Measurements from ENCODE around the gene GBP3. TPM values are rescaled to one million over a fixed set of nuclear protein-coding genes. Genes with fewer than 3 reads are reported as not detected.
"Not testable (repeated sequence)": the region's sequence is repeated elsewhere in the genome, so short reads cannot be mapped to it uniquely, and the experiment has no call there.

Gene GBP3
- total RNA-seq, 4 donors from 2014 or later = 1.5 to 6.6 (median 2.5) TPM

DNA sequence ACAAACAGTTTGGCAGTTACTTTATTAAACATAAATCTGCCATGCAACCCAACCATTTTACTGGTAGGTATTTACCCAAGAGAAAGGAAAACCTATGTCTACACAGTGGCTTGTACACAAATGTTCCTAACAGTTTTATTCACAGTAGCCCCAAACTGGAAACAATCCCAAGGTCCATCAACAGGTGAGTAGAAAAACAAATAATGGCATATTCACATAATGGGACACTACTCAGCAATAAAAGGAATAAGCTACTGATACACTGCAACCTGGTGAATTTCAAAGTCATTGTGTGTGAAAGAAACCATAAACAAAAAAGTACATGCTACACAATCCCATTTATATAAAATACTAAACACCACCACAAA lies 42.9 kb downstream of the GBP3 start:
- H3K4me1 ChIP-seq = peaks cover 10 to 29% of the 10 kb centered on the region in 2 donors
- peaks cover 0 to 10% of the 10 kb centered on the region in 2 donors for H3K36me3 ChIP-seq
- DNase-seq (no peak), ATAC-seq (no peak)
- intact Hi-C loops (cut with DNase I; ENCODE audit: low total_unique reads) = no loop called here
- H3K27ac ChIP-seq = no peak overlapping the region
- in situ Hi-C loops (cut with MboI; ENCODE audit: low sequenced_read_pairs in 4 of 4) = no loop called here
- no peaks in the 10 kb centered on the region for H3K27me3 ChIP-seq
- TF ChIP-seq, protein P1, sequence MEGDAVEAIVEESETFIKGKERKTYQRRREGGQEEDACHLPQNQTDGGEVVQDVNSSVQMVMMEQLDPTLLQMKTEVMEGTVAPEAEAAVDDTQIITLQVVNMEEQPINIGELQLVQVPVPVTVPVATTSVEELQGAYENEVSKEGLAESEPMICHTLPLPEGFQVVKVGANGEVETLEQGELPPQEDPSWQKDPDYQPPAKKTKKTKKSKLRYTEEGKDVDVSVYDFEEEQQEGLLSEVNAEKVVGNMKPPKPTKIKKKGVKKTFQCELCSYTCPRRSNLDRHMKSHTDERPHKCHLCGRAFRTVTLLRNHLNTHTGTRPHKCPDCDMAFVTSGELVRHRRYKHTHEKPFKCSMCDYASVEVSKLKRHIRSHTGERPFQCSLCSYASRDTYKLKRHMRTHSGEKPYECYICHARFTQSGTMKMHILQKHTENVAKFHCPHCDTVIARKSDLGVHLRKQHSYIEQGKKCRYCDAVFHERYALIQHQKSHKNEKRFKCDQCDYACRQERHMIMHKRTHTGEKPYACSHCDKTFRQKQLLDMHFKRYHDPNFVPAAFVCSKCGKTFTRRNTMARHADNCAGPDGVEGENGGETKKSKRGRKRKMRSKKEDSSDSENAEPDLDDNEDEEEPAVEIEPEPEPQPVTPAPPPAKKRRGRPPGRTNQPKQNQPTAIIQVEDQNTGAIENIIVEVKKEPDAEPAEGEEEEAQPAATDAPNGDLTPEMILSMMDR (IDR thresholded peaks at IDR 0.05 in 4 of 5, conservative IDR thresholded peaks at IDR 0.05 in 1 of 5) = no peak
- no peak for TF ChIP-seq POLR2A (IDR thresholded peaks at IDR 0.05)
- H3K9me3 ChIP-seq = no peaks in the 10 kb centered on the region
- no peak overlapping the region for H3K4me3 ChIP-seq

DNA sequence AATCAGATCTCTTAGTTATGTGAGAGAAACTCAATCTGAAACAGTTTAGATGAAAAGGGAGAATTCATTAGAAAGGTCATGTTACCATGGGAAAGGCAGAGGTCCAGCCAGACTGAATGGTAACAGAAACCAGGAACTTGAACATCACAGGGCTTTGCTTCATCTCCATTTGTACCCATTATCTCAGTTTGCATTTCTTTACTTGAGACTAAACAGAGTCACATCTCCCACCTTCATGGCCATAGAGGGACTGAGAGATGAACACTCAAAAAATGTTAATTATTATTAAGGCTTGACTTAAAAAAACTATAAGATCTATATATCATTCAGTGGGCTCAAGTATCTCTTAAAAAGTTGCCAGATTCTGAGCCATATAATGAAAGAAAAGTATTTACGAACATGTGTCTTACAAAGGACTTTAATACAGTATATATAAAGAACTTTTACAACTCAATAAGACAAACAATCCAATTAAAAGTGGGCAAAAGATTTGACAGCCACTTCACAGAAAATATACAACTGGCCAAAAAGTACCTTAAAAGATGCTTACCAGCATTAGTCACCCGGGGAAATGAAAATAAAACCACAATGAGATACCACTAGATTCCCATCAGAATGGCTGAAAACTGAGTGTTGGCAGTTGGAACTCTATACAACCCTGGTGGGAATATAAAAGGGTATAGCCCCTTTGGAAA lies 43.5 kb downstream of the GBP3 start:
- TF ChIP-seq, protein P1 (IDR thresholded peaks at IDR 0.05 in 4 of 5, conservative IDR thresholded peaks at IDR 0.05 in 1 of 5) = no peak
- TF ChIP-seq POLR2A (IDR thresholded peaks at IDR 0.05) = no peak
- Histone ChIP-seq H3K4me1 (peaks cover 10 to 24% of the 10 kb centered on the region in 2 donors), H3K4me3 (no peak overlapping the region), H3K36me3 (peaks cover 0 to 10% of the 10 kb centered on the region in 2 donors), H3K9me3 (no peaks in the 10 kb centered on the region), H3K27me3 (no peaks in the 10 kb centered on the region), H3K27ac (no peak overlapping the region)
- ATAC-seq = no peak
- in situ Hi-C loops (cut with MboI; ENCODE audit: low sequenced_read_pairs in 4 of 4) = no loop called here
- intact Hi-C loops (cut with DNase I; ENCODE audit: low total_unique reads) = no loop called here
- no peak for DNase-seq

DNA sequence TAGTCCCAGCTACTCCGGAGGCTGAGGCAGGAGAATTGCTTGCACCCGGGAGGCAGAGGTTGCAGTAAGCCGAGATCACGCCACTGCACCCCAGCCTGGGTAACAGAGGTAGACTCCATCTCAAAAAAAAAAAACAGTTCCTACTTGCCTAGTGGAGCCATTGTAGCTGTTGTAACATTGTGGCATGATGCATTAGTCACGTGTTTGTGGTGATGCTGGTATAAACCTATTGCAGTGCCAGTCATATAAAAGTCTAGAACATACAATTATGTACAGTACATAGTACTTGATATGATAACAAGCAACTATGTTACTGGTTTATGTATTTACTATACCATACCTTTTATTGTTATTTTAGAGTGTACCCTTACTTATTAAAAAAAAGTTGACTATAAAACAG lies 46.4 kb downstream of the GBP3 start:
- H3K4me3 ChIP-seq = no peak overlapping the region
- DNase-seq (no peak), ATAC-seq (no peak)
- H3K27ac ChIP-seq = no peak overlapping the region
- in situ Hi-C loops (cut with MboI; ENCODE audit: low sequenced_read_pairs in 4 of 4) = no loop called here
- TF ChIP-seq, protein P1 (IDR thresholded peaks at IDR 0.05 in 4 of 5, conservative IDR thresholded peaks at IDR 0.05 in 1 of 5) = no peak
- no peak for TF ChIP-seq POLR2A (IDR thresholded peaks at IDR 0.05)
- peaks cover 10 to 17% of the 10 kb centered on the region in 2 donors for H3K4me1 ChIP-seq
- no peaks in the 10 kb centered on the region for H3K9me3 ChIP-seq
- no peaks in the 10 kb centered on the region for H3K27me3 ChIP-seq
- intact Hi-C loops (cut with DNase I; ENCODE audit: low total_unique reads) = no loop called here
- no peaks in the 10 kb centered on the region for H3K36me3 ChIP-seq

DNA sequence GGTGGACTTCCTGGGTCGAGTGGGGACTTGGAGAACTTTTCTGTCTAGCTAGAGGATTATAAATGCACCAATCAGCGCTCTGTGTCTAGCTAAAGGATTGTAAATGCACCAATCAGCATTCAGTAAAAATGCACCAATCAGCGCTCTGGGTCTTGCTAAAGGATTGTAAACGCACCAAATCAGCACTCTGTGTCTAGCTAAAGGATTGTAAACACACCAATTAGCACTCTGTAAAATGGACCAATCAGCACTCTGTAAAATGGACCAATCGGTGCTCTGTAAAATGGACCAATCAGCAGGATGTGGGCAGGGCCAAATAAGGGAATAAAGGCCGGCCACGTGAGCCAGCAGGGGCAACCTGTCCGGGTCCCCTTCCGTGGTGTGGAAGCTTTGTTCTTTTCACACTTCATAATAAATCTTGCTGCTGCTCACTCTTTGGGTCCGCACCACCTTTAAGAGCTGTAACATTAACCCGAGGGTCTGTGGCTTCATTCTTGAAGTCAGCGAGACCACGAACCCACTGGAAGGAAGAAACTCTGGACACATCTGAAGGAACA lies 48.0 kb downstream of the GBP3 start:
- H3K4me1 ChIP-seq; ATAC-seq; DNase-seq; intact Hi-C loops (cut with DNase I; ENCODE audit: low total_unique reads); H3K4me3 ChIP-seq; in situ Hi-C loops (cut with MboI; ENCODE audit: low sequenced_read_pairs in 4 of 4); H3K27ac ChIP-seq; H3K27me3 ChIP-seq; H3K36me3 ChIP-seq; H3K9me3 ChIP-seq: not testable (repeated sequence)

DNA sequence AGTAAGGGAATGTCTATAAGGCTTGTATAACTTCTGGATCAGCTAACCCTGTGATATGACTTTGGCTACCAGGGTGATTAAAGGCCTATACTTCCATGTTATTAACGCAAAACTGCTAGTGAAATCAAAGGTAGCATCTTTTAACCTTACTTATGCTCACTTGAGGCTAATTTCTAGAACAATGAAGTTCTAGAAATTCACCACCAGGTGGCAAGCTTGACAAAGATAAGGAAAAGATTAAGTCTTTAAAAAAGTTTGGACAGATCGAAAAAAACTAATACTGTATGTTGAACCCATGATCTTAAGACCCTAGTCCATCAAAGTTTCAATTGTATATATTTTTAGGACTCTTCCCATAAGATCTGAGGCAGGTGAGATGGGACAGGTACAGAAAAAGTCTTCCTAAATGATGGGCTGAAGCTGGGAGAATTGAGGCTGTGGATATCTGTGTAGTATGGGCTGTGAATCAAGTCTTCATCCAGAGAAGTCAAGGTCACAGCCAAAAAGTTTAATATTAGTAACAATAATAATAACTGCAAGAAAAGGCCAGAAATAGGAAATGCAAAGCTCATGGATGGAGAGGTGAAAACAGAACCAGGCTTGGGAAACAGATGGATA lies 49.0 kb downstream of the GBP3 start:
- no peak for TF ChIP-seq POLR2A (IDR thresholded peaks at IDR 0.05)
- TF ChIP-seq, protein P1 (IDR thresholded peaks at IDR 0.05 in 4 of 5, conservative IDR thresholded peaks at IDR 0.05 in 1 of 5) = peak in 4 of 5 experiments; percentile 20 to 52 (median 45)
- Histone ChIP-seq H3K4me3 (no peak overlapping the region), H3K36me3 (peaks cover 0 to 3% of the 10 kb centered on the region in 2 donors), H3K9me3 (no peaks in the 10 kb centered on the region), H3K27me3 (no peaks in the 10 kb centered on the region), H3K4me1 (no peaks in the 10 kb centered on the region), H3K27ac (no peak overlapping the region)
- no peak for ATAC-seq
- no peak for DNase-seq
- intact Hi-C loops (cut with DNase I; ENCODE audit: low total_unique reads) (no loop called here), in situ Hi-C loops (cut with MboI; ENCODE audit: low sequenced_read_pairs in 4 of 4) (no loop called here)

Data from gastrocnemius medialis (tissue), 4 donors.